ENCODE measurements around the gene ARGLU1. TPM values are rescaled to one million over a fixed set of nuclear protein-coding genes. Genes with fewer than 3 reads are reported as not detected.

Gene ARGLU1
- total and polyA plus RNA-seq, 9 of the 15 experiments (the other 6 are each of a cell fraction or from before 2014, with no cell fraction given): 19.3 to 99.9 (median 49.3) TPM

DNA sequence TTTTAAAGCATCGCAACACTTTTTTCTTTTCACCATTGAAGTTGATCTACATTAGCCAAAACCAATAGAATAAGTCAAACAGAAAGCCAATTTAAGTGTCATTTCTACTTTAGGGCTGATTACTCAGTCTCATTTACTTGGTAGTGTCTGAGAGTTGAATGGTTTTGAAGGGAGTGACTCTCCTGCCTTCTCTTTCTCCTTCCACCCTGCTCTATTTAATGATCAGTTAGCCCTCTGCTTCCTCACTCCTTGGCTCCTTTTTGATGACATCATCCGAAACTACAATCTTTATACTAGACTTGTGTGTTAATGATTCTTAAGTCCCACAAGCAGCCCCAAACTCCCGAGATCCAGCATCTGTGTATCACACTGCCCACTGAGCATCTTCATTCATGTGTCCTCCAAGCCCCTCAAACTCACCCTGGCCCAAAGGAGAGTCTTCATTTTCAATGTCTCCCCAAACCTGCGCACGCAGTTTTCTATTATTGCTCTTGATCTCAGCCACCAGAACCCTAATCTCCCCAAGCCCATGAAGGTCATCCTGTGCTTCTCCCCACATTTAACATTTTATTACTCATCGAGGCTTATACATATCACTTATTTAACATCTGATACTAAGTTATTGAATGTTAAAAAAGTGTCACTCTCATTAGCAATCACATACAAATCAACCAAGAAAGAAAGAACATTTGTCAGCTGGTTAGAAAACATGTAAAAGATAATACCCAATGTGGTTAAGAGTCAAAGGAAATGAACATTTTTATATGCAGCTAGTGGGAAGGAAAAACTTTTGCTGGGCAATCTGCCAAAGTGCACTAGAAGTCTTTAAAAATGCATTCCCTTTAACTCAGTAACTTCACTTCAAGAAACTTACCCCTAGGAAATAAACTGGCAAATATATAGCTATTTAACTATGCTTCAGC, 32.2 kb upstream of the ARGLU1 start (continued):
- TF ChIP-seq, protein P1, sequence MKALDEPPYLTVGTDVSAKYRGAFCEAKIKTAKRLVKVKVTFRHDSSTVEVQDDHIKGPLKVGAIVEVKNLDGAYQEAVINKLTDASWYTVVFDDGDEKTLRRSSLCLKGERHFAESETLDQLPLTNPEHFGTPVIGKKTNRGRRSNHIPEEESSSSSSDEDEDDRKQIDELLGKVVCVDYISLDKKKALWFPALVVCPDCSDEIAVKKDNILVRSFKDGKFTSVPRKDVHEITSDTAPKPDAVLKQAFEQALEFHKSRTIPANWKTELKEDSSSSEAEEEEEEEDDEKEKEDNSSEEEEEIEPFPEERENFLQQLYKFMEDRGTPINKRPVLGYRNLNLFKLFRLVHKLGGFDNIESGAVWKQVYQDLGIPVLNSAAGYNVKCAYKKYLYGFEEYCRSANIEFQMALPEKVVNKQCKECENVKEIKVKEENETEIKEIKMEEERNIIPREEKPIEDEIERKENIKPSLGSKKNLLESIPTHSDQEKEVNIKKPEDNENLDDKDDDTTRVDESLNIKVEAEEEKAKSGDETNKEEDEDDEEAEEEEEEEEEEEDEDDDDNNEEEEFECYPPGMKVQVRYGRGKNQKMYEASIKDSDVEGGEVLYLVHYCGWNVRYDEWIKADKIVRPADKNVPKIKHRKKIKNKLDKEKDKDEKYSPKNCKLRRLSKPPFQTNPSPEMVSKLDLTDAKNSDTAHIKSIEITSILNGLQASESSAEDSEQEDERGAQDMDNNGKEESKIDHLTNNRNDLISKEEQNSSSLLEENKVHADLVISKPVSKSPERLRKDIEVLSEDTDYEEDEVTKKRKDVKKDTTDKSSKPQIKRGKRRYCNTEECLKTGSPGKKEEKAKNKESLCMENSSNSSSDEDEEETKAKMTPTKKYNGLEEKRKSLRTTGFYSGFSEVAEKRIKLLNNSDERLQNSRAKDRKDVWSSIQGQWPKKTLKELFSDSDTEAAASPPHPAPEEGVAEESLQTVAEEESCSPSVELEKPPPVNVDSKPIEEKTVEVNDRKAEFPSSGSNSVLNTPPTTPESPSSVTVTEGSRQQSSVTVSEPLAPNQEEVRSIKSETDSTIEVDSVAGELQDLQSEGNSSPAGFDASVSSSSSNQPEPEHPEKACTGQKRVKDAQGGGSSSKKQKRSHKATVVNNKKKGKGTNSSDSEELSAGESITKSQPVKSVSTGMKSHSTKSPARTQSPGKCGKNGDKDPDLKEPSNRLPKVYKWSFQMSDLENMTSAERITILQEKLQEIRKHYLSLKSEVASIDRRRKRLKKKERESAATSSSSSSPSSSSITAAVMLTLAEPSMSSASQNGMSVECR (CRISPR knock-in tag; IDR thresholded peaks at IDR 0.05): no peak
- TF ChIP-seq, protein P2, sequence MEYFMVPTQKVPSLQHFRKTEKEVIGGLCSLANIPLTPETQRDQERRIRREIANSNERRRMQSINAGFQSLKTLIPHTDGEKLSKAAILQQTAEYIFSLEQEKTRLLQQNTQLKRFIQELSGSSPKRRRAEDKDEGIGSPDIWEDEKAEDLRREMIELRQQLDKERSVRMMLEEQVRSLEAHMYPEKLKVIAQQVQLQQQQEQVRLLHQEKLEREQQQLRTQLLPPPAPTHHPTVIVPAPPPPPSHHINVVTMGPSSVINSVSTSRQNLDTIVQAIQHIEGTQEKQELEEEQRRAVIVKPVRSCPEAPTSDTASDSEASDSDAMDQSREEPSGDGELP (CRISPR knock-in tag; IDR thresholded peaks at IDR 0.05; ENCODE audit: borderline replicate concordance): no peak
- no peak for TF ChIP-seq GTF2A2 (tag; IDR thresholded peaks at IDR 0.05)
